Measurements from ENCODE around the gene TMOD3.

- no peak for TF ChIP-seq GATA2 (IDR thresholded peaks at IDR 0.05; ENCODE audit: low read depth, low read length)
- TF ChIP-seq GATA3 (IDR thresholded peaks at IDR 0.05; ENCODE audit: low read depth, low read length), result no peak
Observed at GRCh38 chr15:51781506-51781905, 47.9 kb upstream of the TMOD3 start.

Data from SH-SY5Y (cell line).